Dedifferentiated amniotic fluid mesenchymal stem cell (primary cell): ENCODE results near the gene ITGAV.

Experiments used
- DNase-seq: peaks from one replicate; pipeline ENCODE4 v3.0.0-alpha.2; 2016; ENCODE audit errors: extremely low spot score

Gene ITGAV

GRCh38 chr2:186612555-186613440 is 22.9 kb downstream of the ITGAV start:
- no peak for DNase-seq

- no peak for DNase-seq
Measured at GRCh38 chr2:186614373-186614772, 24.5 kb downstream of the ITGAV start.

GRCh38 chr2:186617148-186617547 is 27.3 kb downstream of the ITGAV start:
- no peak for DNase-seq

- DNase-seq: no peak
Measured at GRCh38 chr2:186617771-186618170, 27.9 kb downstream of the ITGAV start.

GRCh38 chr2:186618696-186619095 is 28.8 kb downstream of the ITGAV start:
- no peak for DNase-seq

- no peak for DNase-seq
Measured at GRCh38 chr2:186623084-186623483, 33.2 kb downstream of the ITGAV start.

GRCh38 chr2:186624276-186624675 is 34.4 kb downstream of the ITGAV start:
- DNase-seq: no peak

- no peak for DNase-seq
Measured at GRCh38 chr2:186629250-186629996, 39.6 kb downstream of the ITGAV start.

- DNase-seq: no peak
Measured at GRCh38 chr2:186632417-186632816, 42.6 kb downstream of the ITGAV start.

- DNase-seq: no peak
Measured at GRCh38 chr2:186634701-186635100, 44.8 kb downstream of the ITGAV start.

- DNase-seq: no peak
Measured at GRCh38 chr2:186636800-186637496, 47.1 kb downstream of the ITGAV start.

GRCh38 chr2:186637497-186637800 is 47.6 kb downstream of the ITGAV start:
- no peak for DNase-seq

- DNase-seq: no peak
Measured at GRCh38 chr2:186639939-186640338, 50.1 kb downstream of the ITGAV start.

- DNase-seq: no peak
Measured at GRCh38 chr2:186641132-186641806, 51.4 kb downstream of the ITGAV start.

- peak; percentile 66 for DNase-seq
Measured at GRCh38 chr2:186641807-186642321, 52.0 kb downstream of the ITGAV start.

GRCh38 chr2:186644791-186645190 is 54.9 kb downstream of the ITGAV start:
- DNase-seq: no peak

- DNase-seq: no peak
Measured at GRCh38 chr2:186645999-186646398, 56.1 kb downstream of the ITGAV start.

- no peak for DNase-seq
Measured at GRCh38 chr2:186648130-186648529, 58.3 kb downstream of the ITGAV start.

- DNase-seq: no peak
Measured at GRCh38 chr2:186653511-186653910, 63.7 kb downstream of the ITGAV start.

GRCh38 chr2:186659383-186659782 is 69.5 kb downstream of the ITGAV start:
- no peak for DNase-seq

GRCh38 chr2:186664385-186665043 is 74.7 kb downstream of the ITGAV start:
- DNase-seq: no peak
